Mesenchymal stem cell (in vitro differentiated cells and primary cell): ENCODE results near the gene KCNH1.

Source experiments
- DNase-seq: peaks from one replicate; pipeline ENCODE4 v3.0.0-alpha.2; 2013
- H2AFZ ChIP-seq: one replicate; pipeline ENCODE4 v1.6.1; 2013; ENCODE audit warnings: low read depth, mild to moderate bottlenecking, control low read depth, inconsistent platforms, low read length, moderate library complexity
- H2AK5ac ChIP-seq: 2 replicates; pipeline ENCODE4 v1.6.1; 2013; ENCODE audit warnings: low read length, moderate library complexity, mild to moderate bottlenecking, inconsistent platforms; ENCODE audit not compliant: severe bottlenecking
- H2BK120ac ChIP-seq: one replicate; pipeline ENCODE4 v1.6.1; 2013; ENCODE audit warnings: low read depth, mild to moderate bottlenecking, inconsistent platforms, low read length, moderate library complexity
- H2BK12ac ChIP-seq, 2 experiments: one replicate each; pipeline ENCODE4 v1.6.1; 2013; ENCODE audit warnings: inconsistent platforms in 2 of 2, low read length in 2 of 2, mild to moderate bottlenecking in 2 of 2, moderate library complexity in 2 of 2, control low read depth in 1 of 2
- H2BK15ac ChIP-seq: one replicate; pipeline ENCODE4 v1.6.1; 2013; ENCODE audit warnings: mild to moderate bottlenecking, low read depth, inconsistent platforms; ENCODE audit not compliant: poor library complexity, severe bottlenecking
- H2BK5ac ChIP-seq: 2 replicates; pipeline ENCODE4 v1.6.1; 2013; ENCODE audit warnings: low read depth, mild to moderate bottlenecking, low read length, control low read depth, inconsistent platforms; ENCODE audit not compliant: poor library complexity, severe bottlenecking
- H3K14ac ChIP-seq, 2 experiments: one replicate each; pipeline ENCODE4 v1.6.1; 2013; ENCODE audit warnings: inconsistent platforms in 2 of 2, low read length in 2 of 2, control low read depth in 1 of 2, mild to moderate bottlenecking in 1 of 2, moderate library complexity in 1 of 2
- H3K18ac ChIP-seq, 2 experiments: one replicate each; pipeline ENCODE4 v1.6.1; 2013; ENCODE audit warnings: inconsistent platforms in 2 of 2, low read length in 2 of 2, control low read depth in 1 of 2, low read depth in 1 of 2, mild to moderate bottlenecking in 1 of 2
- H3K23ac ChIP-seq, 2 experiments: one replicate each; pipeline ENCODE4 v1.6.1; 2013; ENCODE audit warnings: inconsistent platforms in 2 of 2, low read length in 2 of 2, mild to moderate bottlenecking in 2 of 2, moderate library complexity in 2 of 2, control low read depth in 1 of 2
- H3K27ac ChIP-seq: 2 replicates; pipeline ENCODE4 v1.5.1; 2013; ENCODE audit warnings: mild to moderate bottlenecking, moderate library complexity, low read length, control low read depth, inconsistent platforms; ENCODE audit not compliant: poor library complexity, severe bottlenecking
- H3K27me3 ChIP-seq, 2 experiments: 2 replicates each; pipeline versions ENCODE4 v1.6.1 to v1.7.0; 2013; ENCODE audit warnings: low read length in 2 of 2, mild to moderate bottlenecking in 2 of 2, moderate library complexity in 2 of 2, control low read depth in 1 of 2, inconsistent platforms in 1 of 2; ENCODE audit not compliant: control insufficient read depth in 1 of 2, insufficient read depth in 1 of 2
- H3K36me3 ChIP-seq, 2 experiments: 2 replicates each; pipeline versions ENCODE4 v1.6.1 to v1.7.0; 2013; ENCODE audit warnings: low read length in 2 of 2, control low read depth in 1 of 2, inconsistent platforms in 1 of 2, low read depth in 1 of 2, mild to moderate bottlenecking in 1 of 2; ENCODE audit not compliant: insufficient read depth in 2 of 2, control insufficient read depth in 1 of 2
- H3K4ac ChIP-seq, 2 experiments: one replicate each; pipeline ENCODE4 v1.6.1; 2013; ENCODE audit warnings: inconsistent platforms in 2 of 2, low read length in 2 of 2, mild to moderate bottlenecking in 2 of 2, moderate library complexity in 2 of 2, control low read depth in 1 of 2, low read depth in 1 of 2
- H3K4me1 ChIP-seq: 2 replicates; pipeline ENCODE4 v1.6.1; 2013; ENCODE audit warnings: low read depth, low read length, control low read depth; ENCODE audit not compliant: control insufficient read depth, insufficient read depth
- H3K4me2 ChIP-seq: 2 replicates; pipeline ENCODE4 v1.6.1; 2013; ENCODE audit warnings: low read length, mild to moderate bottlenecking, inconsistent platforms; ENCODE audit not compliant: poor library complexity, severe bottlenecking
- H3K4me3 ChIP-seq, 2 experiments: 2 replicates each; pipeline versions ENCODE4 v1.5.1 to v1.7.0; 2013; ENCODE audit warnings: low read length in 2 of 2, mild to moderate bottlenecking in 2 of 2, control low read depth in 1 of 2, low read depth in 1 of 2; ENCODE audit not compliant: insufficient read depth in 1 of 2
- H3K79me1 ChIP-seq: replicated peaks from 2 replicates; pipeline ENCODE4 v1.6.1; 2013; ENCODE audit warnings: mild to moderate bottlenecking, control low read depth, low read length, inconsistent platforms; ENCODE audit not compliant: poor library complexity, severe bottlenecking
- H3K9ac ChIP-seq: 2 replicates; pipeline ENCODE4 v1.7.0; 2013; ENCODE audit warnings: mild to moderate bottlenecking, low read length, moderate library complexity
- H3K9me3 ChIP-seq: 2 replicates; pipeline ENCODE4 v1.7.0; 2013; ENCODE audit warnings: mild to moderate bottlenecking, low read length; ENCODE audit not compliant: control insufficient read depth
- H4K8ac ChIP-seq: one replicate; pipeline ENCODE4 v1.6.1; 2013; ENCODE audit warnings: inconsistent platforms, mild to moderate bottlenecking, low read length, moderate library complexity
- H4K91ac ChIP-seq: one replicate; pipeline ENCODE4 v1.6.1; 2013; ENCODE audit warnings: mild to moderate bottlenecking, low read length, inconsistent platforms
- WGBS: methylation state at CpG from one replicate; pipeline ENCODE4 v1.1.7; 2013; ENCODE audit warnings: mixed read lengths; 5-methylcytosine and 5-hydroxymethylcytosine counted together

KCNH1 gene

DNA sequence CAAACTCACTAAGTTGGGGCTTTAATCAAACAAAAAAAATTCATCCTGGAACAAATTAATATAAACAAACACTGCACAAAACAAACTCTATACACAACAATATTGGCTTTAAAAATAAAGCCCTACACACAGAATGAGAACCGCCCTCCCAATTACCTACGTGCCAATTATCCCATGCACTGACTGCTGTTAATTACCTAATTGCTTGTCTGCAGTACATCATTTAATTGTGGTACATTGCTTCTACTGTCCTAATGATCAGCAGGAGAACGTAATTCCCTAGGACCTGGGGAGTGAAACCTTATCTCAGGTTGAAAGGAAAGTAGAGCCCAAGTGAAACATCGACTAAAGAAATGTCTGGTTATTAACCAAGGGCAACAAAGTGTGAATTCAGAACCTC, 364.5 kb downstream of the KCNH1 start:
- no peak overlapping the region for H2AK5ac ChIP-seq
- H3K4me3 ChIP-seq, result no peak overlapping the region
- peaks cover 0 to 5% of the 10 kb centered on the region in 2 experiments for H3K36me3 ChIP-seq
- H2BK15ac ChIP-seq, result no peak overlapping the region
- H3K4me2 ChIP-seq, result no peak overlapping the region
- H2AFZ ChIP-seq, result no peak overlapping the region
- no peak overlapping the region for H2BK12ac ChIP-seq
- WGBS, result 76% methylated on average over 4 of the region's 4 CpGs
- no peak overlapping the region for H4K91ac ChIP-seq
- no peaks in the 10 kb centered on the region for H3K79me1 ChIP-seq
- no peak overlapping the region for H2BK120ac ChIP-seq
- no peak overlapping the region for H4K8ac ChIP-seq
- no peak overlapping the region for H3K18ac ChIP-seq
- H3K23ac ChIP-seq, result no peak overlapping the region
- DNase-seq, result no peak
- no peak overlapping the region for H3K27ac ChIP-seq
- H3K4me1 ChIP-seq, result peaks cover 1% of the 10 kb centered on the region
- no peak overlapping the region for H2BK5ac ChIP-seq
- no peak overlapping the region for H3K14ac ChIP-seq
- H3K9me3 ChIP-seq, result no peaks in the 10 kb centered on the region
- no peaks in the 10 kb centered on the region for H3K27me3 ChIP-seq
- H3K4ac ChIP-seq, result no peak overlapping the region
- H3K9ac ChIP-seq, result no peak overlapping the region

DNA sequence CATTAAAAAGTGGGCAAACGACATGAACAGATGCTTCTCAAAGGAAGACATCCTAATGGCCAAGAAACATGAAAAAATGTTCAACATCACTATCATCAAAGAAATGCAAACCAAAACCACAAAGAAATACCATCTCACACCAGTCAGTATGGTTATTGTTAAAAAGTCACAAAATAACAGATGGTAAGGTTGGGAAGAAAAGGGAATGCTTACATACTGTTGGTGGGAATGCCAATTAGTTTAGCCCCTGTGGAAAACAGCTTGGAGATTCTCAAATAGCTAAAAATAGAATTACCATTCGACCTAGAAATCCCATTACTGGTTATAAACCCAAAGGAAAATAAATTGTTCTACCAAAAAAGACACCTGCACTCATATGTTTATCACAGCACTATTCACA, 369.4 kb downstream of the KCNH1 start:
- 35% methylated on average over 2 of the region's 2 CpGs for WGBS
- no peaks in the 10 kb centered on the region for H3K36me3 ChIP-seq

DNA sequence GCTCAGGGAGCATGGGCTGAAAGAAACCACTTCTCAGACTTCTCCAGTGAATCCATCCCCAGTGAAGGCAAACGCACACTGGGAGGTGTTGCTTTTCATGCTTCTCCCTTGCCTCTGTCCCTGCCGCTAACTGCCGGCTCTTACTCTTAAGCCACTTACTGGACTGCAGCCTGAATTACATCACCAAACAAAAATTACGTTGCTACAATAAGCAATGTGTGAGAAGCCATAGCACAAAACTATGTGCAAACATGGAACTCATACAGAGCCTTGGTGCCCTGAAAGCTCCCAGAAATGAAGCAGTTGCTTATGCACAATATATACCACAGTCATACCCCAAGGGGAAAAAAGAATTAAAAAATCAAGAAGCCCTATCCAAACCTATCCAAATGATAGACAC, 375.2 kb downstream of the KCNH1 start:
- WGBS, result 73% methylated on average over 4 of the region's 4 CpGs
- DNase-seq, result no peak
- no peak overlapping the region for H3K14ac ChIP-seq

More for the DNA sequence above, 369.4 kb downstream of the KCNH1 start:
- H3K79me1 ChIP-seq, result peaks cover 3% of the 10 kb centered on the region
- no peak overlapping the region for H2BK5ac ChIP-seq
- H3K9ac ChIP-seq, result no peak overlapping the region
- H2BK120ac ChIP-seq, result no peak overlapping the region
- no peak overlapping the region for H3K4me2 ChIP-seq
- H3K9me3 ChIP-seq, result no peaks in the 10 kb centered on the region
- H3K23ac ChIP-seq, result no peak overlapping the region
- no peak overlapping the region for H3K4ac ChIP-seq
- H3K27ac ChIP-seq, result no peak overlapping the region
- H3K14ac ChIP-seq, result no peak overlapping the region
- DNase-seq, result no peak
- no peaks in the 10 kb centered on the region for H3K4me1 ChIP-seq
- no peak overlapping the region for H4K8ac ChIP-seq
- H3K4me3 ChIP-seq, result no peak overlapping the region
- H3K18ac ChIP-seq, result no peak overlapping the region
- no peak overlapping the region for H2BK15ac ChIP-seq
- no peaks in the 10 kb centered on the region for H3K27me3 ChIP-seq
- no peak overlapping the region for H2AFZ ChIP-seq
- H2AK5ac ChIP-seq, result no peak overlapping the region
- no peak overlapping the region for H2BK12ac ChIP-seq
- no peak overlapping the region for H4K91ac ChIP-seq

DNA sequence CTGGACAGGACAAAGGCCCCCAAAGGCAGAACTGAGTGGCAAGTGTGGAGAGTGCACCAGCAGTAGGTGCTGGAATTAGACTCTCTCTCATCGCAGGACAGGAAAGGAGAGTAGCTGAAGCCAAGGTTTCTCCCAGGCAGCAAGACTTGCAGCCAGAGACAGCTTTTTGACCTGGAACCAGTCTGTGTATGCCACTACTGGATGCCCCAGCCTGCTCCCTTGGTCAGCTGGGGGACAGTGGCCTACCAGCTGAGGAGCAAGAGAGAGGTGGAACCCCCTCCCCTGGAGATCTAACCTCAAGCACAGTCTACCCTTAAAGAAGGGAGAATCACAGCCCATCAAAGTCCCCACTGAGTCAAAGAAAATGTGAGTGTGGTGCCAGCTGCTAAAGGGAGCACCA, 375.7 kb downstream of the KCNH1 start:
- Histone ChIP-seq H3K79me1 (peaks cover 9% of the 10 kb centered on the region), H2BK5ac (no peak overlapping the region), H3K18ac (no peak overlapping the region), H3K36me3 (no peaks in the 10 kb centered on the region), H2BK120ac (no peak overlapping the region), H3K23ac (no peak overlapping the region), H2BK15ac (no peak overlapping the region), H3K9ac (no peak overlapping the region), H2AK5ac (no peak overlapping the region), H3K14ac (no peak overlapping the region), H2AFZ (no peak overlapping the region), H4K91ac (no peak overlapping the region), H3K4me2 (no peak overlapping the region), H3K9me3 (no peaks in the 10 kb centered on the region), H3K4ac (no peak overlapping the region), H3K27ac (no peak overlapping the region), H3K4me1 (peaks cover 5% of the 10 kb centered on the region), H3K4me3 (no peak overlapping the region), H3K27me3 (no peaks in the 10 kb centered on the region), H2BK12ac (no peak overlapping the region), H4K8ac (no peak overlapping the region)
- WGBS, result 87% methylated on average over 1 of the region's 1 CpG
- DNase-seq, result no peak

More for the DNA sequence above, 375.2 kb downstream of the KCNH1 start:
- H3K27me3 ChIP-seq, result no peaks in the 10 kb centered on the region
- no peak overlapping the region for H3K23ac ChIP-seq
- no peak overlapping the region for H2BK5ac ChIP-seq
- H3K9me3 ChIP-seq, result no peaks in the 10 kb centered on the region
- no peaks in the 10 kb centered on the region for H3K36me3 ChIP-seq
- peaks cover 9% of the 10 kb centered on the region for H3K79me1 ChIP-seq
- H3K4me1 ChIP-seq, result peaks cover 5% of the 10 kb centered on the region
- no peak overlapping the region for H3K27ac ChIP-seq
- H2BK15ac ChIP-seq, result no peak overlapping the region
- no peak overlapping the region for H3K9ac ChIP-seq
- no peak overlapping the region for H2AFZ ChIP-seq
- no peak overlapping the region for H4K91ac ChIP-seq
- H3K4me2 ChIP-seq, result no peak overlapping the region
- H3K4me3 ChIP-seq, result no peak overlapping the region
- no peak overlapping the region for H2BK120ac ChIP-seq
- no peak overlapping the region for H2AK5ac ChIP-seq
- no peak overlapping the region for H3K4ac ChIP-seq
- no peak overlapping the region for H2BK12ac ChIP-seq
- no peak overlapping the region for H4K8ac ChIP-seq
- H3K18ac ChIP-seq, result no peak overlapping the region
